Naive thymus-derived CD4-positive, alpha-beta T cell (primary cell): ENCODE data around the gene TSC22D1. TPM values are rescaled to one million over a fixed set of nuclear protein-coding genes. Genes with fewer than 3 reads are reported as not detected.
A peak's percentile ranks its signal among the peaks of the same experiment; 100 is the strongest.

ENCODE experiments used
- ATAC-seq: fragments of 150-1000 bp; cut with Tn5 transposase; 2 replicates; pipeline ENCODE4 v1.10.0; 2021; ENCODE audit warnings: mild to moderate bottlenecking, moderate library complexity
- CTCF ChIA-PET: fragments of 350-600 bp; sonication (Branson Sonifier 250); formaldehyde crosslinking; loops from one replicate; lab custom pipeline; 2021; ENCODE audit warnings: antibody characterized with exemption; lab: Charles Lee
- POLR2A ChIA-PET: fragments of 350-600 bp; sonication (Branson Sonifier 250); formaldehyde crosslinking; loops from one replicate; lab custom pipeline; 2021; ENCODE audit warnings: antibody characterized with exemption, inconsistent platforms; lab: Charles Lee
- DNase-seq, 9 donors: peaks; one replicate each; pipeline versions ENCODE4 v3.0.0 to v3.0.0-alpha.2; 2020 to 2022; ENCODE audit warnings: mixed read lengths in 1 of 9
- H3K27ac ChIP-seq: one replicate; pipeline ENCODE4 v1.7.0; 2013; ENCODE audit warnings: mild to moderate bottlenecking, low read depth, low read length, moderate library complexity
- H3K27me3 ChIP-seq, 2 donors: one replicate each; pipeline ENCODE4 v1.7.0; 2013; ENCODE audit warnings: low read length in 2 of 2, mild to moderate bottlenecking in 2 of 2, moderate library complexity in 2 of 2; ENCODE audit not compliant: control insufficient read depth in 2 of 2, insufficient read depth in 2 of 2
- H3K36me3 ChIP-seq, 3 experiments: 1 replicate in 2 of 3; 2 replicates in 1 of 3; pipeline ENCODE4 v1.7.0; 2013; ENCODE audit warnings: low read length in 3 of 3, mild to moderate bottlenecking in 3 of 3, moderate library complexity in 1 of 3; ENCODE audit not compliant: insufficient read depth in 3 of 3, control insufficient read depth in 2 of 3
- H3K4me1 ChIP-seq, 2 donors: one replicate each; pipeline ENCODE4 v1.7.0; 2013; ENCODE audit warnings: low read length in 2 of 2, mild to moderate bottlenecking in 2 of 2, moderate library complexity in 1 of 2; ENCODE audit not compliant: control insufficient read depth in 2 of 2, insufficient read depth in 2 of 2
- H3K4me3 ChIP-seq: 2 replicates; pipeline ENCODE4 v1.7.0; 2013; ENCODE audit warnings: mild to moderate bottlenecking, low read length
- H3K9me3 ChIP-seq, 3 experiments: 1 replicate in 2 of 3; 2 replicates in 1 of 3; pipeline ENCODE4 v1.7.0; 2013; ENCODE audit warnings: low read length in 3 of 3; ENCODE audit not compliant: control insufficient read depth in 2 of 3
- H3K27ac Mint-ChIP-seq, 9 donors: one replicate each; pipeline ENCODE4 v1.8.0; 2020 to 2022; ENCODE audit warnings: mixed read lengths in 9 of 9, mild to moderate bottlenecking in 8 of 9, moderate library complexity in 5 of 9, inconsistent platforms in 2 of 9
- H3K27me3 Mint-ChIP-seq, 5 donors: one replicate each; pipeline ENCODE4 v1.8.0; 2021 to 2022; ENCODE audit warnings: mixed read lengths in 5 of 5, mild to moderate bottlenecking in 1 of 5
- H3K36me3 Mint-ChIP-seq, 5 donors: one replicate each; pipeline ENCODE4 v1.8.0; 2020 to 2022; ENCODE audit warnings: mixed read lengths in 5 of 5, mild to moderate bottlenecking in 3 of 5, inconsistent platforms in 1 of 5
- H3K4me1 Mint-ChIP-seq, 7 donors: one replicate each; pipeline ENCODE4 v1.8.0; 2020 to 2022; ENCODE audit warnings: mixed read lengths in 7 of 7, mild to moderate bottlenecking in 3 of 7, inconsistent platforms in 1 of 7
- H3K4me3 Mint-ChIP-seq, 10 donors: one replicate each; pipeline ENCODE4 v1.8.0; 2020 to 2022; ENCODE audit warnings: mild to moderate bottlenecking in 10 of 10, mixed read lengths in 10 of 10, moderate library complexity in 6 of 10, inconsistent platforms in 2 of 10
- H3K9me3 Mint-ChIP-seq, 11 donors: one replicate each; pipeline ENCODE4 v1.8.0; 2020 to 2022; ENCODE audit warnings: mixed read lengths in 11 of 11, mild to moderate bottlenecking in 4 of 11, inconsistent platforms in 1 of 11, moderate library complexity in 1 of 11
- intact Hi-C, 2 donors: fragments of 100-400 bp; cut with micrococcal nuclease; formaldehyde crosslinking; loops; one replicate each; pipeline ENCODE4 v1.15.1; 2023
- polyA plus RNA-seq, 2 donors: library from polyadenylated mRNA; unstranded; fragments of 300-500 nt; fragmentation: Illumina TruSeq; gene quantifications; one replicate each; pipeline ENCODE4 v1.2.3, GENCODE V29; 2021
- total RNA-seq, 6 experiments: library from RNA in 5 of 6; stranded (reverse) in 5 of 6; gene quantifications; 1 replicate in 5 of 6; 2 replicates in 1 of 6; pipeline ENCODE4 v1.2.3 and lab custom pipeline; 2021 to 2026

The TSC22D1 gene
- total and polyA plus RNA-seq, 7 experiments from 2014 or later: 5.7 to 38.7 (median 29.5) TPM

GRCh38 chr13:44409595-44409994 lies 166.5 kb downstream of the TSC22D1 start:
- no peaks in the 10 kb centered on the region for H3K27me3 ChIP-seq
- intact Hi-C loops: no loop called here
- Mint-ChIP-seq H3K9me3 (no peaks in the 10 kb centered on the region), H3K4me3 (no peak overlapping the region), H3K27ac (no peak overlapping the region), H3K4me1 (peaks cover 0 to 11% (median 4%) of the 10 kb centered on the region in 7 donors), H3K27me3 (peaks cover 3 to 16% (median 14%) of the 10 kb centered on the region in 5 donors), H3K36me3 (no peaks in the 10 kb centered on the region)
- H3K9me3 ChIP-seq: no peaks in the 10 kb centered on the region
- no peaks in the 10 kb centered on the region for H3K4me1 ChIP-seq
- DNase-seq: no peak
- POLR2A ChIA-PET: no interaction called here
- H3K27ac ChIP-seq: no peak overlapping the region
- CTCF ChIA-PET: no interaction called here
- H3K36me3 ChIP-seq: no peaks in the 10 kb centered on the region
- H3K4me3 ChIP-seq: no peak overlapping the region
- ATAC-seq: peak; percentile 26

- Histone ChIP-seq H3K4me3 (no peak overlapping the region), H3K4me1 (no peaks in the 10 kb centered on the region), H3K27me3 (no peaks in the 10 kb centered on the region), H3K36me3 (no peaks in the 10 kb centered on the region), H3K27ac (no peak overlapping the region), H3K9me3 (no peaks in the 10 kb centered on the region)
- H3K27ac Mint-ChIP-seq: no peak overlapping the region
- ATAC-seq (no peak), DNase-seq (no peak)
- peaks cover 0 to 8% (median 4%) of the 10 kb centered on the region in 7 donors for H3K4me1 Mint-ChIP-seq
- H3K9me3 Mint-ChIP-seq: no peaks in the 10 kb centered on the region
- CTCF ChIA-PET: no interaction called here
- intact Hi-C loops: no loop called here
- H3K27me3 Mint-ChIP-seq: peaks cover 5 to 24% (median 16%) of the 10 kb centered on the region in 5 donors
- H3K36me3 Mint-ChIP-seq: no peaks in the 10 kb centered on the region
- POLR2A ChIA-PET: no interaction called here
- no peak overlapping the region for H3K4me3 Mint-ChIP-seq
These were observed 168.2 kb downstream of the TSC22D1 start for GRCh38 chr13:44407891-44408290.

GRCh38 chr13:44407379-44407778 lies 168.8 kb downstream of the TSC22D1 start:
- H3K27me3 Mint-ChIP-seq: peaks cover 5 to 24% (median 16%) of the 10 kb centered on the region in 5 donors
- no peak for ATAC-seq
- no peaks in the 10 kb centered on the region for H3K9me3 Mint-ChIP-seq
- no peak overlapping the region for H3K4me3 Mint-ChIP-seq
- POLR2A ChIA-PET: no interaction called here
- Histone ChIP-seq H3K4me1 (no peaks in the 10 kb centered on the region), H3K27me3 (no peaks in the 10 kb centered on the region), H3K4me3 (no peak overlapping the region), H3K9me3 (no peaks in the 10 kb centered on the region), H3K36me3 (no peaks in the 10 kb centered on the region), H3K27ac (no peak overlapping the region)
- peaks cover 0 to 7% (median 4%) of the 10 kb centered on the region in 7 donors for H3K4me1 Mint-ChIP-seq
- no peak for DNase-seq
- no peak overlapping the region for H3K27ac Mint-ChIP-seq
- CTCF ChIA-PET: no interaction called here
- H3K36me3 Mint-ChIP-seq: no peaks in the 10 kb centered on the region
- intact Hi-C loops: no loop called here

- H3K4me3 ChIP-seq: no peak overlapping the region
- ChIA-PET POLR2A (no interaction called here), CTCF (no interaction called here)
- no peaks in the 10 kb centered on the region for H3K27me3 ChIP-seq
- H3K4me1 Mint-ChIP-seq: peaks cover 0 to 3% (median 0%) of the 10 kb centered on the region in 7 donors
- intact Hi-C loops: no loop called here
- H3K36me3 ChIP-seq: no peaks in the 10 kb centered on the region
- DNase-seq (no peak), ATAC-seq (no peak)
- no peaks in the 10 kb centered on the region for H3K9me3 ChIP-seq
- H3K4me1 ChIP-seq: no peaks in the 10 kb centered on the region
- H3K4me3 Mint-ChIP-seq: no peak overlapping the region
- no peaks in the 10 kb centered on the region for H3K9me3 Mint-ChIP-seq
- no peak overlapping the region for H3K27ac ChIP-seq
- H3K36me3 Mint-ChIP-seq: no peaks in the 10 kb centered on the region
- peaks cover 5 to 24% (median 16%) of the 10 kb centered on the region in 5 donors for H3K27me3 Mint-ChIP-seq
- no peak overlapping the region for H3K27ac Mint-ChIP-seq
These were observed 169.5 kb downstream of the TSC22D1 start for GRCh38 chr13:44406617-44407016.

- ATAC-seq (no peak), DNase-seq (no peak)
- H3K4me1 ChIP-seq: no peaks in the 10 kb centered on the region
- intact Hi-C loops: no loop called here
- H3K9me3 ChIP-seq: no peaks in the 10 kb centered on the region
- ChIA-PET CTCF (no interaction called here), POLR2A (no interaction called here)
- Mint-ChIP-seq H3K4me1 (peaks cover 0 to 3% (median 0%) of the 10 kb centered on the region in 7 donors), H3K27me3 (peaks cover 5 to 24% (median 16%) of the 10 kb centered on the region in 5 donors), H3K4me3 (no peak overlapping the region), H3K9me3 (no peaks in the 10 kb centered on the region), H3K27ac (no peak overlapping the region), H3K36me3 (no peaks in the 10 kb centered on the region)
- no peaks in the 10 kb centered on the region for H3K27me3 ChIP-seq
- no peaks in the 10 kb centered on the region for H3K36me3 ChIP-seq
- no peak overlapping the region for H3K4me3 ChIP-seq
- no peak overlapping the region for H3K27ac ChIP-seq
These were observed 171.6 kb downstream of the TSC22D1 start for GRCh38 chr13:44404261-44405132.

- H3K27me3 Mint-ChIP-seq: peaks cover 2 to 20% (median 16%) of the 10 kb centered on the region in 5 donors
- H3K4me1 Mint-ChIP-seq: peaks cover 0 to 1% (median 0%) of the 10 kb centered on the region in 7 donors
- ChIA-PET POLR2A (no interaction called here), CTCF (interaction anchor here (0.8 kb wide), 1 partner anchor 35 kb away, joined by 4 read pairs; no protein-coding TSS in a partner anchor)
- no peak overlapping the region for H3K27ac Mint-ChIP-seq
- intact Hi-C loops: no loop called here
- no peak overlapping the region for H3K4me3 Mint-ChIP-seq
- ATAC-seq (no peak), DNase-seq (no peak)
- no peaks in the 10 kb centered on the region for H3K27me3 ChIP-seq
- no peak overlapping the region for H3K27ac ChIP-seq
- no peaks in the 10 kb centered on the region for H3K9me3 Mint-ChIP-seq
- H3K9me3 ChIP-seq: no peaks in the 10 kb centered on the region
- no peaks in the 10 kb centered on the region for H3K4me1 ChIP-seq
- no peaks in the 10 kb centered on the region for H3K36me3 Mint-ChIP-seq
- H3K36me3 ChIP-seq: no peaks in the 10 kb centered on the region
- H3K4me3 ChIP-seq: no peak overlapping the region
These were observed 172.6 kb downstream of the TSC22D1 start for GRCh38 chr13:44403461-44404056.
